GM10847 (cell line): ENCODE data around the gene RPS6KA2.

Source experiments
- POLR2A ChIP-seq: IDR thresholded peaks from 2 replicates; pipeline ENCODE4 v1.6.1; 2011; ENCODE audit not compliant: insufficient read length; ENCODE audit errors: extremely low read depth

RPS6KA2 gene

GRCh38 chr6:166497087-166497899, 129.8 kb downstream of the RPS6KA2 start:
- no peak for TF ChIP-seq POLR2A

GRCh38 chr6:166496460-166496859, 130.6 kb downstream of the RPS6KA2 start:
- TF ChIP-seq POLR2A = no peak

- no peak for TF ChIP-seq POLR2A
Measured at GRCh38 chr6:166495487-166496314, 131.3 kb downstream of the RPS6KA2 start.

GRCh38 chr6:166494757-166495486, 132.1 kb downstream of the RPS6KA2 start:
- no peak for TF ChIP-seq POLR2A

- no peak for TF ChIP-seq POLR2A
Measured at GRCh38 chr6:166494101-166494441, 133.0 kb downstream of the RPS6KA2 start.

GRCh38 chr6:166493427-166494100, 133.5 kb downstream of the RPS6KA2 start:
- TF ChIP-seq POLR2A = no peak

- no peak for TF ChIP-seq POLR2A
Measured at GRCh38 chr6:166492092-166492741, 134.8 kb downstream of the RPS6KA2 start.

GRCh38 chr6:166490671-166491500, 136.2 kb downstream of the RPS6KA2 start:
- TF ChIP-seq POLR2A = no peak

GRCh38 chr6:166489301-166490155, 137.5 kb downstream of the RPS6KA2 start:
- TF ChIP-seq POLR2A = no peak

GRCh38 chr6:166488701-166489100, 138.3 kb downstream of the RPS6KA2 start:
- TF ChIP-seq POLR2A = no peak

- TF ChIP-seq POLR2A = no peak
Measured at GRCh38 chr6:166488076-166488685, 138.9 kb downstream of the RPS6KA2 start.

GRCh38 chr6:166487148-166487547, 139.9 kb downstream of the RPS6KA2 start:
- no peak for TF ChIP-seq POLR2A

GRCh38 chr6:166486536-166486880, 140.5 kb downstream of the RPS6KA2 start:
- no peak for TF ChIP-seq POLR2A
